Central memory CD8-positive, alpha-beta T cell (primary cell): ENCODE results near the gene SHROOM4.

Experiments
- ATAC-seq: fragments of 150-1000 bp; cut with Tn5 transposase; replicated peaks from 2 replicates; pipeline ENCODE4 v1.10.0; 2022; ENCODE audit warnings: mild to moderate bottlenecking, moderate FRiP score, moderate number of reproducible peaks; ENCODE audit not compliant: poor library complexity, severe bottlenecking; ENCODE audit errors: extremely low read depth
- DNase-seq, 2 donors: peaks; one replicate each; pipeline ENCODE4 v3.0.0; 2021; ENCODE audit warnings: low spot score in 2 of 2
- H3K27ac Mint-ChIP-seq: one replicate; pipeline ENCODE4 v1.8.0; 2022; ENCODE audit warnings: low read depth, mild to moderate bottlenecking, moderate library complexity, mixed read lengths
- H3K27me3 Mint-ChIP-seq: one replicate; pipeline ENCODE4 v1.8.0; 2022; ENCODE audit warnings: mixed read lengths
- H3K36me3 Mint-ChIP-seq: one replicate; pipeline ENCODE4 v1.8.0; 2022; ENCODE audit warnings: mild to moderate bottlenecking, moderate library complexity, mixed read lengths; ENCODE audit not compliant: insufficient read depth
- H3K4me1 Mint-ChIP-seq: one replicate; pipeline ENCODE4 v1.8.0; 2022; ENCODE audit warnings: mixed read lengths
- H3K4me3 Mint-ChIP-seq: one replicate; pipeline ENCODE4 v1.8.0; 2022; ENCODE audit warnings: mild to moderate bottlenecking, moderate library complexity, mixed read lengths
- H3K9me3 Mint-ChIP-seq: one replicate; pipeline ENCODE4 v1.8.0; 2022; ENCODE audit warnings: mixed read lengths

SHROOM4 gene

GRCh38 chrX:50622751-50623150 lies 191.2 kb downstream of the SHROOM4 start:
- H3K9me3 Mint-ChIP-seq = no peaks in the 10 kb centered on the region

DNA sequence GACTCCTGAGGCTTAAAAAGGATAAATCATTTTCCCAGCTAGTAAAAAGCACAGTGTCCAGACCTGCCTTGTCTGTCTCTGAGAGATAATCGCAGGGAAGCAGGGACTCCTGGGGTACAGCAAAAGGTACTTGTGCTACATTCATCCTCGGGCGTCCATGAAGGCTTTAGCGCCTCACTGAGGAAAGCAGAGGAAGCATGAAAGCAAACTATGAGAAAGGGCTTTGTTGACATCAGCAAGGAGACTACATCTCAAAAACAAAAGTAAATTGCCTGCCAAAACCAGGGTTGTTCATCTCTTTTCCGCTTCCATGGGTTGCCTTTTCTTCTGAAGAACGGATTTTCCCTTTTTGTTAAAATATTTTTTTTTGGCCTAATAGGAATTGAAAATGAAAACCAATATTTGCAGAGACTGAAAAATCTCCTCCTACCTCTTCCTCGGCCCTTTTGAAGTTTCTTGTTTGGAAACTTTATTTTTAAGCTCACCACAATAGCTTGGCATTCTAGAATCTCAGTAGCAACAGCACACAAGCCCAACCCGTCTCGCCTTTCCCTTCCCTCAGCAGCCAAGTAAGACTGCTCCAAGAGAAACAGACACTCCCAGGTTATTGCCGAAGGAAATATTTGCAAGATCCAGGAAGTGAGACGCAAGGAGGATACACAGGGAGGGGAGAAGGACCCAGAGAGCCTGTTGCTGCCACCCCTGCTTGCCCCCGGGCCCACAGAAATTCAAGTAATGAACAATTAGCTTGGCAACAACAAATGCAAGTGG lies 195.0 kb downstream of the SHROOM4 start:
- H3K27me3 Mint-ChIP-seq = no peaks in the 10 kb centered on the region
- H3K4me1 Mint-ChIP-seq = no peaks in the 10 kb centered on the region
- ATAC-seq = no peak
- no peaks in the 10 kb centered on the region for H3K9me3 Mint-ChIP-seq
- H3K4me3 Mint-ChIP-seq = no peak overlapping the region
- no peaks in the 10 kb centered on the region for H3K36me3 Mint-ChIP-seq
- no peak for DNase-seq
- H3K27ac Mint-ChIP-seq = no peak overlapping the region

More at GRCh38 chrX:50622751-50623150, 191.2 kb downstream of the SHROOM4 start:
- Mint-ChIP-seq H3K27ac (no peak overlapping the region), H3K4me3 (no peak overlapping the region), H3K4me1 (no peaks in the 10 kb centered on the region), H3K36me3 (no peaks in the 10 kb centered on the region), H3K27me3 (no peaks in the 10 kb centered on the region)
- ATAC-seq = no peak
- DNase-seq = no peak

DNA sequence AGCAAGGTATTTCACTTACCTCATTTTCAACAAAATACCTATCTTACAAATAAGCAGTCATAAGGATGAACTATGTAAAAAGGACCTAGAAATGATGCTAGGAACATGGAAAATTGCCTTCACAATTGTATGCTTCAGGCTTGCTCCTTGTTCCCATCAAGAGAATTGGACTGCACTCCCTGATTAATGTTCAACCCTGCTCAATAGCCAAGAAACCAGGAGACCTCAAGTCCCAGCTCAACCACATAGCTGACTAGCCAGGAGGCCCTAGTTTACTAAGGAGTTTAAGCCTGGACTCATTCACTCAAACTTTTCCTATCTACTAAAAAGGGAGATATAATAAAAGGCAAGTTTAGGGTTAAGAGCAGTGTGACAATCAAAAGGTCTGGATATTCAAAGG lies 196.8 kb downstream of the SHROOM4 start:
- Mint-ChIP-seq H3K9me3 (no peaks in the 10 kb centered on the region), H3K4me3 (no peak overlapping the region)
- DNase-seq = no peak

DNA sequence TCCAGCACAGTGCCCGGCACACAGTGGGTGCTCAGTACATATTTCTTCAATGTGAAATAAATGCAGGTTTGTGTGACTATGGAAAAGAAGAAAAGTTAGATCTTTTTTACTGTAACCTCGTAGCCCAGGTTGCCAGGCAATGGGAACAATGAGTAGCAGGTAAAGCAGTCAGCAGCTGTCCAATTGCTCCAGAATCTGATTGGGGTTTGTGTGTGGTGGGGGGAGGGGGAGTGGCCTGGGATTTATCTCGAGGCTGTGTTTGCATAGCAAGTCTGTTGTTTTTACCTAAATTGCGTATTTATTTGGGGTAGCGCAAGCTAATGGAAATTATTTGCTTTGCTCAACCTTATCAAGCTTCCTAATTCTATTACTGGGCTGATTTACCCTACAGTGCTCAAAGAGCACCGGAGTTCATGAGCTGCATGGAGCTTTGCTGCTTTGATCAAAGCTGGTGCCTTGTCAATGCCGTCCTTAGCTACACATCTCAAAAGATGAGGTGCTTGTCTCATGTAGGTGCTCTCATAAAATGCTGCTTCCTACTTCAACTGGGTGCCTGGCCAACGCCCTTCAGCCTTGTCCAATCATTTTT lies 198.3 kb downstream of the SHROOM4 start:
- Mint-ChIP-seq H3K4me1 (no peaks in the 10 kb centered on the region), H3K27me3 (peaks cover under 1% of the 10 kb centered on the region), H3K9me3 (no peaks in the 10 kb centered on the region)

More for the DNA sequence above, 196.8 kb downstream of the SHROOM4 start:
- H3K4me1 Mint-ChIP-seq = no peaks in the 10 kb centered on the region
- no peak for ATAC-seq
- no peaks in the 10 kb centered on the region for H3K27me3 Mint-ChIP-seq
- no peak overlapping the region for H3K27ac Mint-ChIP-seq
- no peaks in the 10 kb centered on the region for H3K36me3 Mint-ChIP-seq

GRCh38 chrX:50614460-50614859 lies 199.5 kb downstream of the SHROOM4 start:
- no peaks in the 10 kb centered on the region for H3K9me3 Mint-ChIP-seq

More for the DNA sequence above, 198.3 kb downstream of the SHROOM4 start:
- no peak for DNase-seq
- H3K4me3 Mint-ChIP-seq = no peak overlapping the region
- H3K27ac Mint-ChIP-seq = no peak overlapping the region
- H3K36me3 Mint-ChIP-seq = no peaks in the 10 kb centered on the region
- no peak for ATAC-seq

GRCh38 chrX:50613846-50614245 lies 200.1 kb downstream of the SHROOM4 start:
- no peak overlapping the region for H3K27ac Mint-ChIP-seq
- peaks cover 3% of the 10 kb centered on the region for H3K36me3 Mint-ChIP-seq
- H3K27me3 Mint-ChIP-seq = peaks cover 9% of the 10 kb centered on the region
- no peaks in the 10 kb centered on the region for H3K4me1 Mint-ChIP-seq
- ATAC-seq (no peak), DNase-seq (no peak)
- no peaks in the 10 kb centered on the region for H3K9me3 Mint-ChIP-seq
- H3K4me3 Mint-ChIP-seq = no peak overlapping the region

More at GRCh38 chrX:50614460-50614859, 199.5 kb downstream of the SHROOM4 start:
- Mint-ChIP-seq H3K4me3 (no peak overlapping the region), H3K36me3 (peaks cover 3% of the 10 kb centered on the region), H3K27ac (no peak overlapping the region), H3K4me1 (no peaks in the 10 kb centered on the region), H3K27me3 (peaks cover 9% of the 10 kb centered on the region)
- DNase-seq (no peak), ATAC-seq (no peak)

GRCh38 chrX:50609796-50610195 lies 204.2 kb downstream of the SHROOM4 start:
- DNase-seq (no peak), ATAC-seq (no peak)
- Mint-ChIP-seq H3K4me3 (no peak overlapping the region), H3K9me3 (no peaks in the 10 kb centered on the region), H3K27ac (no peak overlapping the region), H3K36me3 (peaks cover 3% of the 10 kb centered on the region), H3K27me3 (peaks cover 9% of the 10 kb centered on the region), H3K4me1 (no peaks in the 10 kb centered on the region)

DNA sequence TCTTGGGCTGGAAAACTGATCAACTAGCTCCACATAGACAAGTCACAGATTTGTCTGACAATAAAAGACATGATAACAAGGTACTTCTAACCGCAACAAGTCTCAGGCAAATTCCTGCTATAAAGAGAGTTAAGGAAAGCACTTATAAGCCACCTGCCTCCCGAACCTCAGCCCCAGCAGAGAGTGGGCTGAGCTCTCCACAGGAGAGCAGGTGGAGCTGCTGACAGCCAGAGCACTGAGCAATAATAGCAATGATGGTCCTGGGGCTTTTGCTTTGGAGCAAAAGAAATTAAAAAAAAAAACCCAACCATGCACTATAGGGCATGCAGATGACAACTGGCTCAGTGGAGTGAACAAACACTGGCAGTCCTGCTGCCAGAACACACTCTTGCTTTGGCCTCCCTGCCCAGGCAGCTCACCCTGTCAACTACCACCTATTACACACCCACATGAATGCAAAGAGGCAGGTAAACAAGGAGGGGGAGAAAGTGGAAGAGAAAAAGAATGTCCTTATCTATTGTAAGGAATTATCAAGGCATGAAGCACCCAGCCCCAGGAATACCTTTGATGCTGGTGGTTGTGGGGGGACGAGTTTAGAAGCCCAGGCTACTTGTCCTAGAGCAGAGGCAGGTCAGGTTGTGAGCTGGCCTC lies 207.6 kb downstream of the SHROOM4 start:
- Mint-ChIP-seq H3K4me1 (no peaks in the 10 kb centered on the region), H3K36me3 (peaks cover 3% of the 10 kb centered on the region), H3K27ac (no peak overlapping the region), H3K27me3 (peaks cover 9% of the 10 kb centered on the region), H3K4me3 (no peak overlapping the region), H3K9me3 (no peaks in the 10 kb centered on the region)
- no peak for DNase-seq
- ATAC-seq = no peak

DNA sequence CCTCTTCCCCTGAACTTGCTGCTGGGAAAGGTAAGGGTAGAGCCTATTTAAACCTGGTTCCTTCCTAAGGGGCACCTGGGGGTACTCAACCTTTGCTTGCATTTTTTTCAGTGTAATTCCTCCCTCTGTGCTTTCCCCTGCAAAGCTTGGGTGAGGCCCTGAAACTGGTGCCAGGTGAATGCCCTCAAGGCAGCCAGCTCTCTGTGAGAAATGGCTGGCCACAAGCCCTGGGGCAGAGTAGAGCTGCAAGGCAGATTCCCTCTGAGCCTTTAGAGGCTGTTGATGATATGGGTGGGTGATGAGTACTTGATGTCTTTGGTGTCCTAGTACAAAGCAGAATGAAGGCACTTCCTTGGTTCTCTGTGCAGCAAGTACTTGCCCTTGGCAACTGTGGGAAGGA lies 217.9 kb downstream of the SHROOM4 start:
- H3K9me3 Mint-ChIP-seq = no peaks in the 10 kb centered on the region
- no peak for ATAC-seq
- no peaks in the 10 kb centered on the region for H3K4me1 Mint-ChIP-seq
- no peak overlapping the region for H3K27ac Mint-ChIP-seq
- DNase-seq = no peak
- H3K4me3 Mint-ChIP-seq = no peak overlapping the region
- H3K27me3 Mint-ChIP-seq = peaks cover 6% of the 10 kb centered on the region
- H3K36me3 Mint-ChIP-seq = no peaks in the 10 kb centered on the region

- peaks cover 8% of the 10 kb centered on the region for H3K27me3 Mint-ChIP-seq
These were observed 219.2 kb downstream of the SHROOM4 start for GRCh38 chrX:50594788-50595187.

GRCh38 chrX:50586980-50587379 lies 227.0 kb downstream of the SHROOM4 start:
- DNase-seq (no peak), ATAC-seq (no peak)
- Mint-ChIP-seq H3K4me3 (no peak overlapping the region), H3K9me3 (no peaks in the 10 kb centered on the region), H3K27me3 (peaks cover 21% of the 10 kb centered on the region), H3K27ac (no peak overlapping the region), H3K36me3 (no peaks in the 10 kb centered on the region), H3K4me1 (no peaks in the 10 kb centered on the region)

More at GRCh38 chrX:50594788-50595187, 219.2 kb downstream of the SHROOM4 start:
- no peaks in the 10 kb centered on the region for H3K9me3 Mint-ChIP-seq
- no peaks in the 10 kb centered on the region for H3K4me1 Mint-ChIP-seq
- H3K4me3 Mint-ChIP-seq = no peak overlapping the region
- no peak for DNase-seq
- no peaks in the 10 kb centered on the region for H3K36me3 Mint-ChIP-seq
- no peak for ATAC-seq
- no peak overlapping the region for H3K27ac Mint-ChIP-seq

- Mint-ChIP-seq H3K9me3 (no peaks in the 10 kb centered on the region), H3K4me1 (no peaks in the 10 kb centered on the region), H3K27me3 (peaks cover 19% of the 10 kb centered on the region), H3K4me3 (no peak overlapping the region), H3K27ac (no peak overlapping the region), H3K36me3 (no peaks in the 10 kb centered on the region)
- DNase-seq = no peak
- no peak for ATAC-seq
These were observed 227.6 kb downstream of the SHROOM4 start for GRCh38 chrX:50586407-50586806.

- no peak for ATAC-seq
- H3K36me3 Mint-ChIP-seq = no peaks in the 10 kb centered on the region
- DNase-seq = no peak
- no peak overlapping the region for H3K4me3 Mint-ChIP-seq
- no peaks in the 10 kb centered on the region for H3K9me3 Mint-ChIP-seq
- peaks cover 28% of the 10 kb centered on the region for H3K27me3 Mint-ChIP-seq
- no peak overlapping the region for H3K27ac Mint-ChIP-seq
- H3K4me1 Mint-ChIP-seq = no peaks in the 10 kb centered on the region
These were observed 232.6 kb downstream of the SHROOM4 start for GRCh38 chrX:50581405-50581804.
